NCI-H2196 treated with DMSO at 0.1 percent for 48 hours (cell line): ENCODE data around the gene EIF4G3.
"Not testable (repeated sequence)": the region's sequence is repeated elsewhere in the genome, so short reads cannot be mapped to it uniquely, and the experiment has no call there.

Experiments
- DNase-seq: peaks from one replicate; lab custom pipeline; 2025; ENCODE audit not compliant: unreplicated experiment; lab: John Stamatoyannopoulos, UW

EIF4G3 gene

GRCh38 chr1:20837554-20838192, 339.0 kb downstream of the EIF4G3 start:
- DNase-seq, result no peak

- no peak for DNase-seq
Observed at GRCh38 chr1:20836230-20836629, 340.5 kb downstream of the EIF4G3 start.

GRCh38 chr1:20834780-20835179, 341.9 kb downstream of the EIF4G3 start:
- DNase-seq, result no peak

- no peak for DNase-seq
Observed at GRCh38 chr1:20834192-20834591, 342.5 kb downstream of the EIF4G3 start.

GRCh38 chr1:20830378-20830777, 346.3 kb downstream of the EIF4G3 start:
- DNase-seq, result no peak

GRCh38 chr1:20829946-20830345, 346.8 kb downstream of the EIF4G3 start:
- no peak for DNase-seq

- no peak for DNase-seq
Observed at GRCh38 chr1:20829531-20829930, 347.2 kb downstream of the EIF4G3 start.

GRCh38 chr1:20823845-20824244, 352.9 kb downstream of the EIF4G3 start:
- DNase-seq, result no peak

- no peak for DNase-seq
Observed at GRCh38 chr1:20821466-20821865, 355.2 kb downstream of the EIF4G3 start.

GRCh38 chr1:20819818-20820217, 356.9 kb downstream of the EIF4G3 start:
- DNase-seq, result no peak

GRCh38 chr1:20814534-20814871, 362.2 kb downstream of the EIF4G3 start:
- DNase-seq, result no peak

GRCh38 chr1:20811916-20812315, 364.8 kb downstream of the EIF4G3 start:
- DNase-seq, result no peak

- no peak for DNase-seq
Observed at GRCh38 chr1:20793236-20793635, 383.5 kb downstream of the EIF4G3 start.

GRCh38 chr1:20792196-20792595, 384.5 kb downstream of the EIF4G3 start:
- DNase-seq, result no peak

- DNase-seq, result no peak
Observed at GRCh38 chr1:20790785-20791184, 385.9 kb downstream of the EIF4G3 start.

- DNase-seq, result not testable (repeated sequence)
Observed at GRCh38 chr1:20789598-20789997, 387.1 kb downstream of the EIF4G3 start.

- no peak for DNase-seq
Observed at GRCh38 chr1:20787840-20788795, 388.6 kb downstream of the EIF4G3 start.

GRCh38 chr1:20787029-20787839, 389.5 kb downstream of the EIF4G3 start, which contains the start of gene HP1BP3:
Gene HP1BP3, minus strand, starts transcription at chr1:20787307. Its CDS starts 6,867 bp downstream, at chr1:20780440.
- peak; percentile 54 for DNase-seq

- peak; percentile 92 for DNase-seq
Observed at GRCh38 chr1:20786253-20787028, 390.3 kb downstream of the EIF4G3 start.

- DNase-seq, result no peak
Observed at GRCh38 chr1:20785907-20786252, 390.8 kb downstream of the EIF4G3 start.

GRCh38 chr1:20775700-20776099, 401.0 kb downstream of the EIF4G3 start:
- DNase-seq, result no peak
